Neutrophil (primary cell): ENCODE measurements around the gene PRPF19.

Experiments
- H3K27ac ChIP-seq: fragments of 200-600 bp; sonication (generic); 2 replicates; pipeline ENCODE4 v1.5.1; 2016; ENCODE audit warnings: mild to moderate bottlenecking, moderate library complexity
- H3K27me3 ChIP-seq: fragments of 200-600 bp; sonication (generic); 2 replicates; pipeline ENCODE4 v1.6.0; 2016; ENCODE audit warnings: mild to moderate bottlenecking
- H3K36me3 ChIP-seq: fragments of 200-600 bp; sonication (generic); 2 replicates; pipeline ENCODE4 v1.5.1; 2017
- H3K4me1 ChIP-seq, 2 experiments: fragments of 200-600 bp in 1 of 2; sonication (generic) in 1 of 2; 1 replicate in 1 of 2; 2 replicates in 1 of 2; pipeline versions ENCODE4 v1.5.1 to v1.6.1; 2013 to 2016; ENCODE audit warnings: low read depth in 1 of 2, low read length in 1 of 2, mild to moderate bottlenecking in 1 of 2, moderate library complexity in 1 of 2; ENCODE audit not compliant: control insufficient read depth in 1 of 2, insufficient read depth in 1 of 2
- H3K4me3 ChIP-seq, 2 experiments: fragments of 200-600 bp in 1 of 2; sonication (generic) in 1 of 2; 1 replicate in 1 of 2; 2 replicates in 1 of 2; pipeline ENCODE4 v1.5.1; 2013 to 2016; ENCODE audit warnings: low read depth in 1 of 2, low read length in 1 of 2, mild to moderate bottlenecking in 1 of 2, moderate library complexity in 1 of 2
- H3K9me3 ChIP-seq: fragments of 200-600 bp; sonication (generic); 2 replicates; pipeline ENCODE4 v1.5.1; 2016
- CTCF ChIP-seq: fragments of 200-600 bp; sonication (generic); IDR thresholded peaks from 2 replicates; pipeline ENCODE4 v1.5.1; 2016; ENCODE audit warnings: antibody characterized with exemption

PRPF19 gene

GRCh38 chr11:60921777-60922335 lies 15.5 kb upstream of the PRPF19 start:
- H3K4me1 ChIP-seq, result peaks cover 0 to 6% of the 10 kb centered on the region in 2 experiments
- no peak for TF ChIP-seq CTCF
- no peak overlapping the region for H3K4me3 ChIP-seq
- peaks cover 27% of the 10 kb centered on the region for H3K36me3 ChIP-seq
- no peaks in the 10 kb centered on the region for H3K9me3 ChIP-seq
- H3K27ac ChIP-seq, result no peak overlapping the region
- peaks cover 49% of the 10 kb centered on the region for H3K27me3 ChIP-seq

- H3K27ac ChIP-seq, result no peak overlapping the region
- no peak overlapping the region for H3K4me3 ChIP-seq
- peaks cover 49% of the 10 kb centered on the region for H3K27me3 ChIP-seq
- peaks cover 0 to 6% of the 10 kb centered on the region in 2 experiments for H3K4me1 ChIP-seq
- no peaks in the 10 kb centered on the region for H3K9me3 ChIP-seq
- no peak for TF ChIP-seq CTCF
- peaks cover 27% of the 10 kb centered on the region for H3K36me3 ChIP-seq
These were observed 14.9 kb upstream of the PRPF19 start for GRCh38 chr11:60921259-60921658.

GRCh38 chr11:60919956-60920355 lies 13.6 kb upstream of the PRPF19 start:
- peaks cover 27% of the 10 kb centered on the region for H3K36me3 ChIP-seq
- H3K4me3 ChIP-seq, result no peak overlapping the region
- TF ChIP-seq CTCF, result no peak
- H3K27me3 ChIP-seq, result peaks cover 49% of the 10 kb centered on the region
- H3K27ac ChIP-seq, result no peak overlapping the region
- no peaks in the 10 kb centered on the region for H3K9me3 ChIP-seq
- H3K4me1 ChIP-seq, result peaks cover 10 to 16% of the 10 kb centered on the region in 2 experiments

GRCh38 chr11:60919320-60919719 lies 12.9 kb upstream of the PRPF19 start:
- Histone ChIP-seq H3K9me3 (no peaks in the 10 kb centered on the region), H3K27me3 (peaks cover 48% of the 10 kb centered on the region), H3K36me3 (peaks cover 27% of the 10 kb centered on the region), H3K4me3 (no peak overlapping the region), H3K4me1 (peaks cover 17 to 20% of the 10 kb centered on the region in 2 experiments), H3K27ac (no peak overlapping the region)
- no peak for TF ChIP-seq CTCF

- Histone ChIP-seq H3K27me3 (peaks cover 44% of the 10 kb centered on the region), H3K36me3 (peaks cover 27% of the 10 kb centered on the region), H3K27ac (no peak overlapping the region), H3K4me3 (no peak overlapping the region), H3K4me1 (peaks cover 19 to 21% of the 10 kb centered on the region in 2 experiments), H3K9me3 (no peaks in the 10 kb centered on the region)
- TF ChIP-seq CTCF, result no peak
These were observed 12.5 kb upstream of the PRPF19 start for GRCh38 chr11:60918939-60919265.
